ENCODE measurements around the gene TOR1A. TPM values are rescaled to one million over a fixed set of nuclear protein-coding genes. Genes with fewer than 3 reads are reported as not detected.

The TOR1A gene
- total RNA-seq, 1 experiment from 2014 or later: 29.8 TPM

DNA sequence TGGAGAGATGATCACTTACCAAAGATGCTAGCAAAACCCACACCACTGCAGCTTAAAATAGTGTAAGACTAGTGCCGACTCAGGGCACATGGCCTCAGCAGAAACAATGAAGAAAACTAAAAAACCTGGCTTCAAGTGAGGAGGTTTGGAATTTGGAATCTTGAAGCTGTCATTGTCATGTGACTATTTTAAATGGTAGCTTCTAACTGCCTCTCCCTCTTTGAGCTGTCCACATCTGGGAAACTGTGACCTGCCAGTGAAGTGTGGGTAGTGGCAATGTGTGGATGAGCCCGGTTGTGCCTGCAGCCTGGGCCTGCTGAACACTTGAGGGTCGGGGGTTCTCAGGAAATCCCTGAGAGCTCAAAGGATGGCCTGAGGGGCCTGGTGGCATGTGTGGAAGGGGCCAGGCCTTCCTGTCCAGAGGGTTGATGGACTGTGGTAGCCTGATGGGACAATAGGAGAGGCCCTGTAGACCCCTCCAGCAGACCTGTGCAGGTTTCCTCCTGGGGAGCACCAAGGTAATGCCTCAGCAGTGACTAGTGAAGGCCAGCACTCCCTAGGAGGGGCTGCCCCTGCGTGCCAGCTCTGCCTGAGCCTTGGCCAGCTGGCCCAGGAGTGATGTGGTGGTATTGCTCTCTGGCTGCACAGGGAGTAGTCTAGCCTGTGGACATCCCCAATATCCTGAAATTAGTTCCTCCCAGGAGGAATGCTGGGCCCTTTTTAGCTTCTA lies 24.9 kb upstream of the TOR1A start:
- intact Hi-C loops (cut with micrococcal nuclease): no loop called here

DNA sequence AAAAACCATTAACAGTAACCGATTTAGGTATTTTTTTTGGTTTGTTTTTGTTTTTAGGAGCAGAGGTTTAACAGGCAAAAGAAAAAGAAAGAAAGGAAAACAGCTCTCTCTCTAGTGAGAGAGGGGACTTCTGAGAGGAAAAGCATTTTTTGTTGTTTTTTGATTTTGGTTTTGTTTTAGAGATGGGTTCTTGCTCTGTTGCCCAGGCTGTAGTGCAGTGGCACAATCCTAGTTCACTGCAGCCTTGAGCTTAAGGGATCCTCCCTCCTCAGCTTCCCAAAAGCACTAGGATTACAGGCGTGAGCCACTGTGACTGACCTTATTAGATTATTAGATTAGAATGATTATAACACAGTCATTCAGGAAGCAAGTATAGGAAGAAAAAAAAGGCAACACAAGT lies 21.4 kb upstream of the TOR1A start:
- Histone ChIP-seq H3K4me2 (ENCODE audit: low read length) (no peak overlapping the region), H3K36me3 (ENCODE audit: low read depth, low read length) (no peaks in the 10 kb centered on the region), H3K9me3 (ENCODE audit: low read length) (no peaks in the 10 kb centered on the region), H3K9me2 (replicated peaks; ENCODE audit: low read length) (no peaks in the 10 kb centered on the region), H3K79me2 (ENCODE audit: low read length) (no peaks in the 10 kb centered on the region), H3K27ac (ENCODE audit: low read length) (no peak overlapping the region), H3K4me1 (ENCODE audit: insufficient read depth, low read length) (no peaks in the 10 kb centered on the region), H3K9ac (ENCODE audit: low read length) (no peak overlapping the region), H3K27me3 (ENCODE audit: low read length) (no peaks in the 10 kb centered on the region), H3F3A (ENCODE audit: low read length, unreplicated experiment) (no peaks in the 10 kb centered on the region), H4K20me1 (ENCODE audit: low read length) (no peaks in the 10 kb centered on the region), H3K4me3 (ENCODE audit: low read length) (no peak overlapping the region), H2AFZ (ENCODE audit: low read length) (no peak overlapping the region)
- TF ChIP-seq EZH2 (IDR thresholded peaks at IDR 0.05; ENCODE audit: low read length, unreplicated experiment) (no peak), EZH2phosphoT487 (IDR thresholded peaks at IDR 0.05; ENCODE audit: borderline replicate concordance, low read length) (no peak), CTCF (conservative IDR thresholded peaks at IDR 0.05; ENCODE audit: low read depth, low read length) (no peak)
- intact Hi-C loops (cut with micrococcal nuclease): no loop called here
- POLR2A ChIA-PET (ENCODE audit: unreplicated experiment): no interaction called here
- BruUV-seq (replicated peaks): no TSS peak
- CTCF ChIA-PET: no interaction called here
- ATAC-seq: no peak
- DNase-seq: no peak

More for the DNA sequence above, 24.9 kb upstream of the TOR1A start:
- CTCF ChIA-PET: no interaction called here
- H3F3A ChIP-seq (ENCODE audit: low read length, unreplicated experiment): no peaks in the 10 kb centered on the region
- no peak overlapping the region for H2AFZ ChIP-seq (ENCODE audit: low read length)
- no peaks in the 10 kb centered on the region for H3K36me3 ChIP-seq (ENCODE audit: low read depth, low read length)
- DNase-seq: no peak
- ATAC-seq: no peak
- H3K4me2 ChIP-seq (ENCODE audit: low read length): no peak overlapping the region
- POLR2A ChIA-PET (ENCODE audit: unreplicated experiment): no interaction called here
- no TSS peak for BruUV-seq (replicated peaks)
- H3K27ac ChIP-seq (ENCODE audit: low read length): no peak overlapping the region
- H3K79me2 ChIP-seq (ENCODE audit: low read length): no peaks in the 10 kb centered on the region
- no peak overlapping the region for H3K9ac ChIP-seq (ENCODE audit: low read length)
- no peaks in the 10 kb centered on the region for H3K4me1 ChIP-seq (ENCODE audit: insufficient read depth, low read length)
- no peaks in the 10 kb centered on the region for H4K20me1 ChIP-seq (ENCODE audit: low read length)
- no peaks in the 10 kb centered on the region for H3K27me3 ChIP-seq (ENCODE audit: low read length)
- no peak overlapping the region for H3K4me3 ChIP-seq (ENCODE audit: low read length)
- H3K9me2 ChIP-seq (replicated peaks; ENCODE audit: low read length): no peaks in the 10 kb centered on the region
- TF ChIP-seq EZH2phosphoT487 (IDR thresholded peaks at IDR 0.05; ENCODE audit: borderline replicate concordance, low read length) (no peak), CTCF (conservative IDR thresholded peaks at IDR 0.05; ENCODE audit: low read depth, low read length) (no peak), EZH2 (IDR thresholded peaks at IDR 0.05; ENCODE audit: low read length, unreplicated experiment) (no peak)
- H3K9me3 ChIP-seq (ENCODE audit: low read length): no peaks in the 10 kb centered on the region

DNA sequence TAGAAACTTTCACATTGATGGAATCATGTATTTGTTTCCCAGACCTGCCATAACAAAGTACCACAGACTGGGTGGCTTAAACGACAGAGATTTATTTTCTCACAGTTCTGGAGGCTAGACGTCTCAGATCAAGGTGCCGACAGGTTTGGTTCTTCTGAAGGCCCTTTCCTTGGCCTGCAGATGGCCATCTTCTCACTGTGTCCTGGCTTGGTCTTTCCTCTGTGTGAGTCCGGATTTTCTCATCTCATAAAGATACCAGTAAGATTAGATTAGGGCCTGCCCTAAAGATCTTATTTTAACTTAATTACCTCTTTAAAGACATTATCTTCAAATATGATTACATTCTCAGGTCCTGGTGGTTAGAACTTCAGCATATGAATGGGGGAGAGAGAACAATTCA lies 17.1 kb upstream of the TOR1A start:
- TF ChIP-seq EZH2 (IDR thresholded peaks at IDR 0.05; ENCODE audit: low read length, unreplicated experiment) (no peak), EZH2phosphoT487 (IDR thresholded peaks at IDR 0.05; ENCODE audit: borderline replicate concordance, low read length) (no peak), CTCF (conservative IDR thresholded peaks at IDR 0.05; ENCODE audit: low read depth, low read length) (no peak)
- Histone ChIP-seq H3K9ac (ENCODE audit: low read length) (no peak overlapping the region), H3K9me2 (replicated peaks; ENCODE audit: low read length) (no peaks in the 10 kb centered on the region), H3K4me1 (ENCODE audit: insufficient read depth, low read length) (peaks cover 27% of the 10 kb centered on the region), H3K4me3 (ENCODE audit: low read length) (no peak overlapping the region), H3K36me3 (ENCODE audit: low read depth, low read length) (no peaks in the 10 kb centered on the region), H3K79me2 (ENCODE audit: low read length) (peaks cover 25% of the 10 kb centered on the region), H3K27me3 (ENCODE audit: low read length) (no peaks in the 10 kb centered on the region), H3K9me3 (ENCODE audit: low read length) (no peaks in the 10 kb centered on the region), H3K4me2 (ENCODE audit: low read length) (no peak overlapping the region), H3K27ac (ENCODE audit: low read length) (no peak overlapping the region), H2AFZ (ENCODE audit: low read length) (no peak overlapping the region), H3F3A (ENCODE audit: low read length, unreplicated experiment) (no peaks in the 10 kb centered on the region), H4K20me1 (ENCODE audit: low read length) (no peaks in the 10 kb centered on the region)
- ATAC-seq (no peak), DNase-seq (no peak)
- BruUV-seq (replicated peaks): no TSS peak
- POLR2A ChIA-PET (ENCODE audit: unreplicated experiment): no interaction called here
- CTCF ChIA-PET: no interaction called here
- intact Hi-C loops (cut with micrococcal nuclease): no loop called here

All from PC-3 (cell line).